AG04449 (cell line): ENCODE data around the gene TBCA.

Source experiments
- CTCF ChIA-PET: fragments of 350-600 bp; formaldehyde crosslinking; extraction: SDS; loops from one replicate; lab custom pipeline; 2021; ENCODE audit warnings: antibody characterized with exemption; lab: Yijun Ruan, JAX
- POLR2A ChIA-PET: fragments of 400-600, 350-600 bp; formaldehyde crosslinking; extraction: SDS; loops from one replicate; lab custom pipeline; 2020; ENCODE audit warnings: antibody characterized with exemption, inconsistent platforms; lab: Yijun Ruan, JAX
- DNase-seq: peaks from one replicate; pipeline ENCODE4 v3.0.0-alpha.2; 2010; ENCODE audit warnings: low read depth, low spot score
- H3K4me3 ChIP-seq: 2 replicates; pipeline ENCODE4 v1.5.1; 2011; ENCODE audit warnings: low read depth, mild to moderate bottlenecking, control low read depth, low read length
- TF ChIP-seq, protein P1 (sequence below): IDR thresholded peaks from one replicate; pipeline ENCODE4 v1.5.1; 2011; ENCODE audit warnings: mild to moderate bottlenecking, moderate library complexity, low read length, control low read depth, inconsistent platforms; ENCODE audit not compliant: insufficient read depth; ENCODE audit errors: missing control alignments

TBCA gene

DNA sequence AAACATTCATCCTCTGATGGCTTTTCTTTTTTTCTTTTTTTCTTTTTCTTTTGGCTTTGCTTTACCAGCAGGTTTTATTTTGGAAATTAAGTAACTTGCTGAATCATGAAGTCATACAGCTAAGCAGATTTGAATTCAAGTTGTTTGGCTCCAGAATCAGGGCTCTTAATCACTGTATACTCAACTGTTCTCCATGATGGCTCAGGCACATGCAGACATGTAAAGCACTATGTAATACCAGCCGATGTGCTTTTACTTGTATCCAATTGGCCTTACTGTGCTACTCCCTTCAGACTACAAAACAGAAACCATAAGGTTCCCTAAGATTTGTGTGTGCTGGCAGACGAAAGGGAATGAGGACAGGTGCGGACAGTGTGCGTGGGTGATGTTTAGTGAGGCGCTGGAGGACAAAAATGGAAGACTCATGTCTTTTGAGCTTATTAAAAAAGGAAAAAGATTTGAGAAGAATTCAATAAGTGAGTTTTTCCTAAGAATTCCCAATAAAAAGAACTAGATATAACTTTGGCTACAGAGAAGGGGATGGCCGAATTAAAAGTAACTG, 92.9 kb downstream of the TBCA start:
- ChIA-PET POLR2A (no interaction called here), CTCF (no interaction called here)
- DNase-seq, result no peak
- H3K4me3 ChIP-seq, result no peak overlapping the region
- TF ChIP-seq, protein P1, sequence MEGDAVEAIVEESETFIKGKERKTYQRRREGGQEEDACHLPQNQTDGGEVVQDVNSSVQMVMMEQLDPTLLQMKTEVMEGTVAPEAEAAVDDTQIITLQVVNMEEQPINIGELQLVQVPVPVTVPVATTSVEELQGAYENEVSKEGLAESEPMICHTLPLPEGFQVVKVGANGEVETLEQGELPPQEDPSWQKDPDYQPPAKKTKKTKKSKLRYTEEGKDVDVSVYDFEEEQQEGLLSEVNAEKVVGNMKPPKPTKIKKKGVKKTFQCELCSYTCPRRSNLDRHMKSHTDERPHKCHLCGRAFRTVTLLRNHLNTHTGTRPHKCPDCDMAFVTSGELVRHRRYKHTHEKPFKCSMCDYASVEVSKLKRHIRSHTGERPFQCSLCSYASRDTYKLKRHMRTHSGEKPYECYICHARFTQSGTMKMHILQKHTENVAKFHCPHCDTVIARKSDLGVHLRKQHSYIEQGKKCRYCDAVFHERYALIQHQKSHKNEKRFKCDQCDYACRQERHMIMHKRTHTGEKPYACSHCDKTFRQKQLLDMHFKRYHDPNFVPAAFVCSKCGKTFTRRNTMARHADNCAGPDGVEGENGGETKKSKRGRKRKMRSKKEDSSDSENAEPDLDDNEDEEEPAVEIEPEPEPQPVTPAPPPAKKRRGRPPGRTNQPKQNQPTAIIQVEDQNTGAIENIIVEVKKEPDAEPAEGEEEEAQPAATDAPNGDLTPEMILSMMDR, result no peak

DNA sequence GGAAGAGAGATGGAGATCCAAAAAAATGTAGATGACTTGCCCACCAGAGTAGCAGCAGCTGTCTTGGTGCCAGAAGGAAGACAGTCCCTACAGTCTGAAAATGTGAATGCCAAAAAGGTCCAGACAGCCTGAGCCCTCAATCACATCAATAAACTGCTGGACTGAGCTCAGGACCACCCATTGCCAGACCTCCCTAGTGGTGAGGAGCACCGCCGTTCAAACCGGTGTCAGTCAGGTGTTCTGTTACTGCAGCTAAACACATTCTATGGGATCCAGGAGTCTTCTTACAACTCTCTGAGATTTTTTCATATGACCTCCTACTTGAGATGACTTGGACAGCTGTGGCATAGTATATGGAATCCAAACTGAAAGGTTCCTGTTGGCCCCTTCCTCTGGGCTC, 105.6 kb downstream of the TBCA start:
- POLR2A ChIA-PET, result no interaction called here
- TF ChIP-seq, protein P1, result no peak
- DNase-seq, result no peak
- no peak overlapping the region for H3K4me3 ChIP-seq
- CTCF ChIA-PET, result no interaction called here

DNA sequence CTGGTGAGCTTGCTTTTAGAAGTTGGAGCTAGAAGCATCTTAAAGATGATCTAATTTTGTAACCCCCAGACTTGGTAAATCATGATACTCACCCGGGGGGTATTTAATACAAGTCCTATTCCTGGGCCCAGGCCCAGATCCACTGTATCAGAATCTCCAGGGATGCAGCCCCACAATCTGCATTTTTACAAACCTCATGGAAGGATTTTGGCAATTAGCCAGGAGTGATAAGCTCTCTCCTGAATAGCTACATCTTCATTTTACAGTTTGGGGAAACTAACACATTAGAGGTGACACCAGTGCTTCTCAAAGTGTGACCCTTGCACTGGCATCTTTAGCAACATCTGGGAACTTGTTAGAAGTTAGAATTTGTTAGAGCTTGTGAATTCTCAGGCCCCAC, 106.5 kb downstream of the TBCA start:
- ChIA-PET POLR2A (no interaction called here), CTCF (no interaction called here)
- TF ChIP-seq, protein P1, result no peak
- no peak for DNase-seq
- no peak overlapping the region for H3K4me3 ChIP-seq

DNA sequence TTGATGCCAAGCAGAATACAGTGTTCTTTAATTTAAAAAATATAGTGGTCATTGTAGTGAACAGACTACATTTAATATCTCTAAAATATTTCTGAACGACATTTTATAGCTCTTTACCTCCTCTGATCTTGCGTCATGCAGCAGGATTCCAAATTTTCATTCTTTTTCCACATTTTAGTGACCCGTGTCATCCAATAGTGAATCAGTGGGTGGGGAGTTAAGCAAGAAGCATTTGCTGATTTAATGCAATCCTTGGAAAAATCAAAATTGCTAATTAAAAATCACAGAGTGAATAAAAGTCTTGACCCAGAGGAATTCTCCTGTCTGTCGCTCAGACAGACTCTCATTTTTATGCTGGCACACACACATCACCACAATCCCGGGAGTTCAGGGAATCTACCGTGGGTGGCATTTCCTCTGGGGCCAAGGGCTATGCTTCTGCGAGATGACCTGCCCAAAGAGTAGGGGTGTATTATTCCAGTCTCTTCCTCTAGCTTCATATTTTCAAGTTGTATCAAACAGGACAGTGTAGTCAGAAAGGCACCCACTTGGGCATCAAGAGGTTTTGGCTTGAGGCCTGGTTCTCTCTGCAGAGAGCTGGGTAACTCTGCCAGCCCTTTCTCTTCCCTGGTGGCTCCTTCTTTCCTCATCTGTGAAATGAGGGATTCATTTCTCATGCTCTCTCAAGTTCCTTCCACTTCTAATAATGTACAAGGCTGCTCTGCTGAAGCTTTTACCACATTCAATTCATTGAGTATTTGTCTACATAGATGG, 112.9 kb downstream of the TBCA start:
- ChIA-PET CTCF (no interaction called here), POLR2A (no interaction called here)
- DNase-seq, result no peak

DNA sequence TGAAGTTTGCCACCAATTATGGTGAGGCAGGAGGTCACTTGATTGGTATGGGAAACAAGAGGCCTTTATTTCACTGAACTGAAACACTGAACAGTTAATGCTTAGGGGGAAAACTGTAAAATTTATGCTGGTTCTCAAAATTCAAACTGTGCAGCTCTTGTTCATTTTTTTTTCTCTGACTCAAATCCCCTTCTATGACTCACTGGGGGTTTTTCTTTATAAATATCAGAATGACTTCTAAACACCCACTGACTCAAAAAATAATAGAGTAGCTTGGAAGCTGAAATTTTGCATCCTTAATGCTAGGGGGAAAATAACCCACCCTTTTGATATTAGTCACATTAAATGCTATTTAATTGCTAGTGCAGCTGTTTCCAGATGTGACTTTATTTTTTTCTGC, 113.5 kb downstream of the TBCA start:
- no peak overlapping the region for H3K4me3 ChIP-seq
- CTCF ChIA-PET, result interaction anchor here (0.7 kb wide), 1 partner anchor 102 kb away, joined by 3 read pairs; no protein-coding TSS in a partner anchor
- POLR2A ChIA-PET, result no interaction called here
- TF ChIP-seq, protein P1, result no peak
- no peak for DNase-seq

More for the DNA sequence above, 112.9 kb downstream of the TBCA start:
- TF ChIP-seq, protein P1, result no peak
- no peak overlapping the region for H3K4me3 ChIP-seq

DNA sequence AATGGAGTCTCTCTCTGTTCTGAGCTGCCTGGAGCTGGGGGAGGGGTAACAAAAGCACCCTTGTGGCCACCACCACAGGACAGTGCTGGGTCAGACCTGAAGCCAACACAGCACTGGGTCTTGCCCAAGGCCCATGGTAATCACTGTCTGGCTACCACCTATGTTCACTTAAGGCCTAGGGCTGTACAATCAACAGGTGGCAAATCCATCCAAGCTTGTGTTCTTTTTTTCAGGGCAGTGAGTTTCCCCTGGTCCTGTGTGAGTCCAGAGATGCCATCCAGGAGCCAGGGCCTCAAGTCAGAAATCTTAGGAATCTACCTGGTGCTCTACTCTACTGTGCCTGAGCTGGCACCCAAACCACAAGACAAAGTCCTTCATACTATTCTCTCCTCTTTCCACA, 117.5 kb downstream of the TBCA start:
- TF ChIP-seq, protein P1, result no peak
- CTCF ChIA-PET, result interaction anchor here (1.3 kb wide), 1 partner anchor 16 kb away, joined by 3 read pairs; no protein-coding TSS in a partner anchor
- DNase-seq, result no peak
- no peak overlapping the region for H3K4me3 ChIP-seq
- POLR2A ChIA-PET, result no interaction called here
